ENCODE measurements around the gene PCDHA12. TPM values are rescaled to one million over a fixed set of nuclear protein-coding genes. Genes with fewer than 3 reads are reported as not detected.

Gene PCDHA12
- total and polyA plus RNA-seq, 2 donors (not counting 3 experiments of a cell fraction or from before 2014, with no cell fraction given) = 0.03 TPM; not detected in 1

DNA sequence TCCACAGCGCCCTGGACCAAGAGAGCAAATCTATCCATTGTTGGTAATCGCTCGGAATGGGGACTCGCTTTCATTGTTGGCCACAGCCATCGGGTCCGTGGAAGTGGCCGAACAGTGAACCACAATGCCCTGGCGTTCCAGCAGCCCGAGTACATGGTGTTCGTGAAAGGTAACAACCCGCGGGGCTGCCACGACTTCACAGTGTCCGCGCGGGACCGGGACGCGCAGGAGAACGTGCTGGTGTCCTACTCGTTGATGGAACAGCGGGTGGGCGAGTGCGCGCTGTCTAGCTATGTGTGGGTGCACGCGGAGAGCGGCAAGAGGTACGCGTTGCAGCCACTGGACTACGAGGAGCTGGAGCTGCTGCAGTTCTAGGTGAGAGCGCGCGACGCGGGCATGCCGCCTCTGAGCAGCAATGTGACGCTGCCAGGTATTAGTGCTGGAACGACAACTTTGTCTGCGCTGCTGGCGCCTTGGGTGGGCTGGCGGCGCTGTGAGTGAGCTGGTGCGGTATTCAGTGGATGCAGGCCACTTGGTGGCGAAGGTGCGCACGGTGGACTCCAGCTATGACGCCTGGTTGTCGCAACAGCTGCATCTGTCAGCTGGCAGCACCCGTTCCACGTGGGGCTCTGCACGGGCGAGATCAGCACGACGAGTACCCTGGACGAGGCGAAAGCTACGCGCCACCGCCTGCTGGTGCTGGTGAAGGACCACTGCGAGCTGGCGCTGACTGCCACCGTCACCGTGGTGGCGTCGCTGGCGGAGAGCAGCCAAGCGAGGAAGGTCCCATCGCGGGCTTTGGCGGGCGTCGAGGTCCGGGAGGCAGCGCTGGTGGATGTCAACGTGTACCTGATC is 12.4 kb upstream of the PCDHA12 start:
- no TSS peak for BruUV-seq (replicated peaks)
- H3K4me2 ChIP-seq (ENCODE audit: insufficient read depth, low read length) = no peak overlapping the region
- DNase-seq (ENCODE audit: low read depth, low spot score) (no peak), FAIRE-seq (no peak)
- ChIA-PET POLR2A (no interaction called here), CTCF (no interaction called here)
- H3K9me3 ChIP-seq (replicated peaks; ENCODE audit: control insufficient read depth, insufficient read depth, low read length) = no peaks in the 10 kb centered on the region
- H3K27me3 ChIP-seq (ENCODE audit: control insufficient read depth in 2 of 2, insufficient read depth in 2 of 2, low read length in 2 of 2) = no peaks in the 10 kb centered on the region
- TF ChIP-seq MYC (IDR thresholded peaks at IDR 0.05; ENCODE audit: low read depth, low read length) (no peak), FOS (IDR thresholded peaks at IDR 0.05; ENCODE audit: borderline replicate concordance, insufficient read depth, low read length) (no peak), EZH2 (IDR thresholded peaks at IDR 0.05; ENCODE audit: borderline replicate concordance, low read depth, low read length, severe bottlenecking) (no peak), GATA2 (IDR thresholded peaks at IDR 0.05; ENCODE audit: insufficient read depth, insufficient read length, low read depth, low read length) (no peak), JUN (IDR thresholded peaks at IDR 0.05; ENCODE audit: borderline replicate concordance, insufficient read depth, insufficient read length, low read depth) (no peak)
- TF ChIP-seq, protein P1, sequence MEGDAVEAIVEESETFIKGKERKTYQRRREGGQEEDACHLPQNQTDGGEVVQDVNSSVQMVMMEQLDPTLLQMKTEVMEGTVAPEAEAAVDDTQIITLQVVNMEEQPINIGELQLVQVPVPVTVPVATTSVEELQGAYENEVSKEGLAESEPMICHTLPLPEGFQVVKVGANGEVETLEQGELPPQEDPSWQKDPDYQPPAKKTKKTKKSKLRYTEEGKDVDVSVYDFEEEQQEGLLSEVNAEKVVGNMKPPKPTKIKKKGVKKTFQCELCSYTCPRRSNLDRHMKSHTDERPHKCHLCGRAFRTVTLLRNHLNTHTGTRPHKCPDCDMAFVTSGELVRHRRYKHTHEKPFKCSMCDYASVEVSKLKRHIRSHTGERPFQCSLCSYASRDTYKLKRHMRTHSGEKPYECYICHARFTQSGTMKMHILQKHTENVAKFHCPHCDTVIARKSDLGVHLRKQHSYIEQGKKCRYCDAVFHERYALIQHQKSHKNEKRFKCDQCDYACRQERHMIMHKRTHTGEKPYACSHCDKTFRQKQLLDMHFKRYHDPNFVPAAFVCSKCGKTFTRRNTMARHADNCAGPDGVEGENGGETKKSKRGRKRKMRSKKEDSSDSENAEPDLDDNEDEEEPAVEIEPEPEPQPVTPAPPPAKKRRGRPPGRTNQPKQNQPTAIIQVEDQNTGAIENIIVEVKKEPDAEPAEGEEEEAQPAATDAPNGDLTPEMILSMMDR (IDR thresholded peaks at IDR 0.05; ENCODE audit: extremely low read depth in 1 of 2, insufficient read depth in 1 of 2, low read depth in 1 of 2, low read length in 2 of 2) = no peak
- TF ChIP-seq, protein P2, sequence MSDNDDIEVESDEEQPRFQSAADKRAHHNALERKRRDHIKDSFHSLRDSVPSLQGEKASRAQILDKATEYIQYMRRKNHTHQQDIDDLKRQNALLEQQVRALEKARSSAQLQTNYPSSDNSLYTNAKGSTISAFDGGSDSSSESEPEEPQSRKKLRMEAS (IDR thresholded peaks at IDR 0.05; ENCODE audit: insufficient read depth, insufficient read length) = no peak
- no peak overlapping the region for H3K27ac ChIP-seq (ENCODE audit: insufficient read depth, low read depth, low read length)
- dilution Hi-C loops (cut with MboI; ENCODE audit: extremely low pct_ligation_motif_present, low sequenced_read_pairs) = no loop called here
- intact Hi-C loops (cut with micrococcal nuclease) = no loop called here
- no peaks in the 10 kb centered on the region for H3K79me2 ChIP-seq (ENCODE audit: control insufficient read depth, insufficient read depth, low read length)
- no peak overlapping the region for H3K4me3 ChIP-seq (replicated peaks in 1 of 3; ENCODE audit: insufficient read depth in 1 of 3, low read depth in 1 of 3, low read length in 3 of 3)
- H3K36me3 ChIP-seq (ENCODE audit: control insufficient read depth in 2 of 2, extremely low read depth in 1 of 2, insufficient read depth in 2 of 2, low read length in 2 of 2) = no peaks in the 10 kb centered on the region
- no peak overlapping the region for H3K9ac ChIP-seq (replicated peaks; ENCODE audit: extremely low read depth, insufficient read depth, low read length)
- no peaks in the 10 kb centered on the region for H4K20me1 ChIP-seq (replicated peaks; ENCODE audit: control insufficient read depth, extremely low read depth, insufficient read depth, low read length)
- no peak overlapping the region for H2AFZ ChIP-seq (ENCODE audit: low read depth, low read length)
- no peaks in the 10 kb centered on the region for H3K4me1 ChIP-seq (ENCODE audit: control insufficient read depth, extremely low read depth, insufficient read depth, low read length)
- no peaks in the 10 kb centered on the region for H3K9me1 ChIP-seq (replicated peaks; ENCODE audit: control insufficient read depth, extremely low read depth, insufficient read depth, low read length)
